ENCODE results near the gene F8. TPM values are rescaled to one million over a fixed set of nuclear protein-coding genes. Genes with fewer than 3 reads are reported as not detected.
A peak's percentile ranks its signal among the peaks of the same experiment; 100 is the strongest.
"Not testable (repeated sequence)": the region's sequence is repeated elsewhere in the genome, so short reads cannot be mapped to it uniquely, and the experiment has no call there.

The F8 gene
- total RNA-seq, 1 experiment from 2014 or later: 0.91 TPM

- BruUV-seq (replicated peaks): no TSS peak
- CTCF ChIA-PET: no interaction called here
- no peaks in the 10 kb centered on the region for H4K20me1 ChIP-seq (ENCODE audit: low read length)
Observed at GRCh38 chrX:154892296-154892695, 130.2 kb downstream of the F8 start.

GRCh38 chrX:154890990-154891639 is 131.4 kb downstream of the F8 start:
- Histone ChIP-seq H3K4me2 (ENCODE audit: low read length) (no peak overlapping the region), H3K4me3 (ENCODE audit: low read length) (no peak overlapping the region), H3K27ac (ENCODE audit: low read length) (no peak overlapping the region), H3F3A (ENCODE audit: low read length, unreplicated experiment) (no peaks in the 10 kb centered on the region), H3K9me3 (ENCODE audit: low read length) (no peaks in the 10 kb centered on the region), H3K36me3 (ENCODE audit: low read depth, low read length) (no peaks in the 10 kb centered on the region), H3K9me2 (replicated peaks; ENCODE audit: low read length) (no peaks in the 10 kb centered on the region), H3K27me3 (ENCODE audit: low read length) (no peaks in the 10 kb centered on the region), H4K20me1 (ENCODE audit: low read length) (no peaks in the 10 kb centered on the region), H2AFZ (ENCODE audit: low read length) (no peak overlapping the region), H3K79me2 (ENCODE audit: low read length) (no peaks in the 10 kb centered on the region), H3K9ac (ENCODE audit: low read length) (no peak overlapping the region), H3K4me1 (ENCODE audit: insufficient read depth, low read length) (no peaks in the 10 kb centered on the region)
- CTCF ChIA-PET: interaction anchor here (0.5 kb wide), 1 partner anchor 195 kb away, joined by 3 read pairs; no protein-coding TSS in a partner anchor
- POLR2A ChIA-PET (ENCODE audit: unreplicated experiment): no interaction called here
- DNase-seq: no peak
- ATAC-seq: no peak
- intact Hi-C loops (cut with micrococcal nuclease): no loop called here
- BruUV-seq (replicated peaks): no TSS peak
- no peak for TF ChIP-seq EZH2 (IDR thresholded peaks at IDR 0.05; ENCODE audit: low read length, unreplicated experiment)
- no peak for TF ChIP-seq CTCF (conservative IDR thresholded peaks at IDR 0.05; ENCODE audit: low read depth, low read length)
- no peak for TF ChIP-seq EZH2phosphoT487 (IDR thresholded peaks at IDR 0.05; ENCODE audit: borderline replicate concordance, low read length)

More at GRCh38 chrX:154892296-154892695, 130.2 kb downstream of the F8 start:
- Histone ChIP-seq H3K4me2 (ENCODE audit: low read length) (no peak overlapping the region), H3K79me2 (ENCODE audit: low read length) (no peaks in the 10 kb centered on the region), H3F3A (ENCODE audit: low read length, unreplicated experiment) (no peaks in the 10 kb centered on the region), H3K9me3 (ENCODE audit: low read length) (no peaks in the 10 kb centered on the region), H3K27me3 (ENCODE audit: low read length) (no peaks in the 10 kb centered on the region), H3K4me1 (ENCODE audit: insufficient read depth, low read length) (no peaks in the 10 kb centered on the region), H3K9me2 (replicated peaks; ENCODE audit: low read length) (no peaks in the 10 kb centered on the region), H3K9ac (ENCODE audit: low read length) (no peak overlapping the region), H3K4me3 (ENCODE audit: low read length) (no peak overlapping the region), H2AFZ (ENCODE audit: low read length) (no peak overlapping the region), H3K36me3 (ENCODE audit: low read depth, low read length) (no peaks in the 10 kb centered on the region), H3K27ac (ENCODE audit: low read length) (no peak overlapping the region)
- DNase-seq: no peak
- intact Hi-C loops (cut with micrococcal nuclease): no loop called here
- POLR2A ChIA-PET (ENCODE audit: unreplicated experiment): no interaction called here
- TF ChIP-seq CTCF (conservative IDR thresholded peaks at IDR 0.05; ENCODE audit: low read depth, low read length) (no peak), EZH2phosphoT487 (IDR thresholded peaks at IDR 0.05; ENCODE audit: borderline replicate concordance, low read length) (no peak), EZH2 (IDR thresholded peaks at IDR 0.05; ENCODE audit: low read length, unreplicated experiment) (no peak)
- no peak for ATAC-seq

- H2AFZ ChIP-seq (ENCODE audit: low read length); H3K4me1 ChIP-seq (ENCODE audit: insufficient read depth, low read length); BruUV-seq (replicated peaks); POLR2A ChIA-PET (ENCODE audit: unreplicated experiment); DNase-seq; CTCF ChIA-PET; H3K4me2 ChIP-seq (ENCODE audit: low read length); H3K79me2 ChIP-seq (ENCODE audit: low read length); intact Hi-C loops (cut with micrococcal nuclease); H3K9me2 ChIP-seq (replicated peaks; ENCODE audit: low read length); H3K27ac ChIP-seq (ENCODE audit: low read length); H3K9ac ChIP-seq (ENCODE audit: low read length); H4K20me1 ChIP-seq (ENCODE audit: low read length); H3K4me3 ChIP-seq (ENCODE audit: low read length); H3K36me3 ChIP-seq (ENCODE audit: low read depth, low read length); H3K9me3 ChIP-seq (ENCODE audit: low read length); H3F3A ChIP-seq (ENCODE audit: low read length, unreplicated experiment); H3K27me3 ChIP-seq (ENCODE audit: low read length): not testable (repeated sequence)
- ATAC-seq: peak; percentile 54
Observed at GRCh38 chrX:154886789-154887221, 135.7 kb downstream of the F8 start.

GRCh38 chrX:154886069-154886788 is 136.3 kb downstream of the F8 start, which contains the start of gene F8A1:
F8A1 (plus strand) TSS chrX:154886355; CDS start chrX:154886375, 20 bp downstream.
- H2AFZ ChIP-seq (ENCODE audit: low read length); intact Hi-C loops (cut with micrococcal nuclease); H3K9me3 ChIP-seq (ENCODE audit: low read length); H3K27ac ChIP-seq (ENCODE audit: low read length); H3K9ac ChIP-seq (ENCODE audit: low read length); H3F3A ChIP-seq (ENCODE audit: low read length, unreplicated experiment); H3K27me3 ChIP-seq (ENCODE audit: low read length); H4K20me1 ChIP-seq (ENCODE audit: low read length); DNase-seq; H3K36me3 ChIP-seq (ENCODE audit: low read depth, low read length); CTCF ChIA-PET; H3K79me2 ChIP-seq (ENCODE audit: low read length); H3K4me1 ChIP-seq (ENCODE audit: insufficient read depth, low read length); H3K9me2 ChIP-seq (replicated peaks; ENCODE audit: low read length); BruUV-seq (replicated peaks); POLR2A ChIA-PET (ENCODE audit: unreplicated experiment): not testable (repeated sequence)
- peak; percentile 70 for ATAC-seq
- Histone ChIP-seq H3K4me2 (ENCODE audit: low read length) (peak within 1 kb of the TSS; percentile 81; the same call in 1 of the 2 replicates), H3K4me3 (ENCODE audit: low read length) (peak within 1 kb of the TSS; percentile 58; the same call in 1 of the 2 replicates)

- H3K9me2 ChIP-seq (replicated peaks; ENCODE audit: low read length); intact Hi-C loops (cut with micrococcal nuclease); ATAC-seq: not testable (repeated sequence)
Observed at GRCh38 chrX:154885549-154885948, 137.0 kb downstream of the F8 start.

More at GRCh38 chrX:154885549-154885948, 137.0 kb downstream of the F8 start:
- H3K27me3 ChIP-seq (ENCODE audit: low read length); H3K27ac ChIP-seq (ENCODE audit: low read length); H4K20me1 ChIP-seq (ENCODE audit: low read length); CTCF ChIA-PET; DNase-seq; H2AFZ ChIP-seq (ENCODE audit: low read length); BruUV-seq (replicated peaks); H3K4me3 ChIP-seq (ENCODE audit: low read length); H3F3A ChIP-seq (ENCODE audit: low read length, unreplicated experiment); H3K9me3 ChIP-seq (ENCODE audit: low read length); H3K9ac ChIP-seq (ENCODE audit: low read length); H3K36me3 ChIP-seq (ENCODE audit: low read depth, low read length); H3K79me2 ChIP-seq (ENCODE audit: low read length); H3K4me1 ChIP-seq (ENCODE audit: insufficient read depth, low read length); POLR2A ChIA-PET (ENCODE audit: unreplicated experiment); H3K4me2 ChIP-seq (ENCODE audit: low read length): not testable (repeated sequence)
